Trophoblast cell (in vitro differentiated cells and primary cell): ENCODE results near the gene KCNMA1.

Experiments
- DNase-seq, 2 donors: peaks; one replicate each; pipeline ENCODE4 v3.0.0-alpha.2; 2016
- H2AFZ ChIP-seq: 2 replicates; pipeline ENCODE4 v1.6.1; 2013; ENCODE audit warnings: low read length, moderate library complexity, mild to moderate bottlenecking; ENCODE audit not compliant: insufficient read depth, poor library complexity
- H2AK5ac ChIP-seq: 2 replicates; pipeline ENCODE4 v1.6.1; 2013; ENCODE audit warnings: mild to moderate bottlenecking, low read length
- H2BK120ac ChIP-seq: 2 replicates; pipeline ENCODE4 v1.6.1; 2013; ENCODE audit warnings: low read length, mild to moderate bottlenecking, moderate library complexity; ENCODE audit not compliant: insufficient read depth, poor library complexity
- H2BK12ac ChIP-seq: 2 replicates; pipeline ENCODE4 v1.6.1; 2013; ENCODE audit warnings: mild to moderate bottlenecking, low read length, moderate library complexity
- H2BK5ac ChIP-seq: 2 replicates; pipeline ENCODE4 v1.6.1; 2013; ENCODE audit warnings: low read length, low read depth, moderate library complexity, mild to moderate bottlenecking; ENCODE audit not compliant: poor library complexity
- H3K14ac ChIP-seq: 2 replicates; pipeline ENCODE4 v1.6.1; 2013; ENCODE audit warnings: mild to moderate bottlenecking, low read length
- H3K18ac ChIP-seq: 2 replicates; pipeline ENCODE4 v1.6.1; 2013; ENCODE audit warnings: mild to moderate bottlenecking, low read length
- H3K23ac ChIP-seq: 2 replicates; pipeline ENCODE4 v1.6.1; 2013; ENCODE audit warnings: low read length
- H3K27ac ChIP-seq: 2 replicates; pipeline ENCODE4 v1.5.1; 2013; ENCODE audit warnings: low read depth, mild to moderate bottlenecking, inconsistent platforms, low read length, moderate library complexity
- H3K27me3 ChIP-seq: 2 replicates; pipeline ENCODE4 v1.6.1; 2013; ENCODE audit warnings: inconsistent platforms, mild to moderate bottlenecking, low read length, moderate library complexity; ENCODE audit not compliant: insufficient read depth
- H3K36me3 ChIP-seq, 2 experiments: 1 replicate in 1 of 2; 2 replicates in 1 of 2; pipeline ENCODE4 v1.6.1; 2013; ENCODE audit warnings: low read length in 2 of 2, mild to moderate bottlenecking in 2 of 2, moderate library complexity in 1 of 2; ENCODE audit not compliant: insufficient read depth in 2 of 2, control insufficient read depth in 1 of 2
- H3K4ac ChIP-seq: 2 replicates; pipeline ENCODE4 v1.6.1; 2013; ENCODE audit warnings: low read depth, mild to moderate bottlenecking, low read length, moderate library complexity
- H3K4me1 ChIP-seq, 2 experiments: 1 replicate in 1 of 2; 2 replicates in 1 of 2; pipeline ENCODE4 v1.6.1; 2013; ENCODE audit warnings: low read length in 2 of 2, mild to moderate bottlenecking in 2 of 2, moderate library complexity in 1 of 2; ENCODE audit not compliant: insufficient read depth in 2 of 2, control insufficient read depth in 1 of 2
- H3K4me2 ChIP-seq: 2 replicates; pipeline ENCODE4 v1.6.1; 2013; ENCODE audit warnings: inconsistent platforms, mild to moderate bottlenecking, low read length, moderate library complexity
- H3K4me3 ChIP-seq: 2 replicates; pipeline ENCODE4 v1.5.1; 2013; ENCODE audit warnings: mild to moderate bottlenecking, low read depth, low read length, inconsistent platforms
- H3K79me1 ChIP-seq: one replicate; pipeline ENCODE4 v1.6.1; 2013; ENCODE audit warnings: low read length
- H3K79me2 ChIP-seq: 2 replicates; pipeline ENCODE4 v1.6.1; 2013; ENCODE audit warnings: low read length, mild to moderate bottlenecking; ENCODE audit not compliant: control insufficient read depth, insufficient read depth, poor library complexity
- H3K9ac ChIP-seq: 2 replicates; pipeline ENCODE4 v1.6.1; 2013; ENCODE audit warnings: mild to moderate bottlenecking, low read length
- H3K9me3 ChIP-seq: 2 replicates; pipeline ENCODE4 v1.6.1; 2013; ENCODE audit warnings: low read depth, mild to moderate bottlenecking, control low read depth, inconsistent platforms, low read length; ENCODE audit not compliant: insufficient read depth
- H4K12ac ChIP-seq: 2 replicates; pipeline ENCODE4 v1.6.1; 2013; ENCODE audit warnings: low read depth, mild to moderate bottlenecking, low read length, moderate library complexity
- H4K8ac ChIP-seq: 2 replicates; pipeline ENCODE4 v1.6.1; 2013; ENCODE audit warnings: low read depth, mild to moderate bottlenecking, low read length, moderate library complexity
- H4K91ac ChIP-seq: one replicate; pipeline ENCODE4 v1.6.1; 2013; ENCODE audit warnings: low read depth, mild to moderate bottlenecking, low read length, moderate library complexity
- WGBS: extraction: QIAGEN DNeasy Blood & Tissue Kit; methylation state at CpG from one replicate; pipeline ENCODE4 v1.1.7; 2013; ENCODE audit warnings: missing lambda C conversion rate; ENCODE audit not compliant: insufficient read length, insufficient coverage; ENCODE audit errors: extremely low coverage; 5-methylcytosine and 5-hydroxymethylcytosine counted together

KCNMA1 gene

DNA sequence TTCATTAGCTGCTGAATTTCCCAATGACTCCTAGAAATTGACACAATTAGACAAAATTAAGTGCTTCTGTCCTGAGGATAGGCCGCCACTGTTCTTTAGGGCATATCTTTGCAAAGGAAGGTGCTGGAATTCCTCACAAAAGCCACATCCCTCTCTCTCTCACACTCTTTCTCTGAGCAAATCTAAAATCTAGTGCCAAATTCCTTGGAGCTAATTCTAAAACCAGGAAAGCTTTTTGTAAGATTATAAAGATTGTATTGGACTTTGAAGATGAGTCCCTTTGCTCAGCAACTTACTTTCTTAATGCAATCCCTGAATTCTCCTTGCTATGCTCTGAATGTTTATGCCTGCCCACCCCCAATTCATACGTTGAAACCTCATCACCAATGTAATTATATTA lies 288.9 kb downstream of the KCNMA1 start:
- no peak overlapping the region for H3K9ac ChIP-seq
- H3K4me3 ChIP-seq: no peak overlapping the region
- H3K27me3 ChIP-seq: no peaks in the 10 kb centered on the region
- no peaks in the 10 kb centered on the region for H3K9me3 ChIP-seq
- no peak overlapping the region for H3K4me2 ChIP-seq
- H3K79me1 ChIP-seq: no peaks in the 10 kb centered on the region
- no peak for DNase-seq
- no peak overlapping the region for H2BK5ac ChIP-seq
- no peaks in the 10 kb centered on the region for H3K79me2 ChIP-seq
- H3K27ac ChIP-seq: no peak overlapping the region
- H3K14ac ChIP-seq: no peak overlapping the region
- H4K12ac ChIP-seq: no peak overlapping the region
- H2BK12ac ChIP-seq: no peak overlapping the region
- no peak overlapping the region for H4K8ac ChIP-seq
- H2BK120ac ChIP-seq: no peak overlapping the region
- no CpG with 5 or more reads among the region's 2 CpGs for WGBS
- H4K91ac ChIP-seq: no peak overlapping the region
- peaks cover 3% of the 10 kb centered on the region in 2 experiments for H3K36me3 ChIP-seq
- H3K18ac ChIP-seq: no peak overlapping the region
- no peak overlapping the region for H3K4ac ChIP-seq
- H2AFZ ChIP-seq: no peak overlapping the region
- no peak overlapping the region for H2AK5ac ChIP-seq
- no peak overlapping the region for H3K23ac ChIP-seq
- H3K4me1 ChIP-seq: peaks cover 0 to 5% of the 10 kb centered on the region in 2 experiments

DNA sequence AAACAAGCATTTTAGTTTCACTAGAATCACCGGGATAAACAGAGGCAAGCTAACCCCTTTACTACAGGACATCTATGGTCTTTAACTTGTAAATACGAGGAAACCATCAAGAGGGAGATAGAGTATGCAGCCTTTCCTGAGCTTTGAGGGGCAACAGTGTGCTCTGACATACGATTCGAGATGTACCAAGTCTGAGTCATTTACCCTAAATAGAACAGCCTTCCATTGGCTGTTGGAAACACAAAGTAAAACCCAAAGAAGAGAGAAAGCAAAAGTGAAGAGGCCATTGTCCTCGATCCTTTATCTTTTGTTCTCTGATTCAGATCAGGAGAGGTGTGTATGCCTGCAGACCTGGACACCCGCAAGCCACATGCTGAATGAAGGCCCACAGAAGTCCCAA lies 289.5 kb downstream of the KCNMA1 start:
- Histone ChIP-seq H3K4me3 (no peak overlapping the region), H3K4me1 (peaks cover 0 to 5% of the 10 kb centered on the region in 2 experiments), H2BK120ac (no peak overlapping the region), H3K27ac (no peak overlapping the region), H3K36me3 (peaks cover 3% of the 10 kb centered on the region in 2 experiments), H2AK5ac (no peak overlapping the region), H3K23ac (no peak overlapping the region), H3K4me2 (no peak overlapping the region), H4K91ac (no peak overlapping the region), H2AFZ (no peak overlapping the region), H3K18ac (no peak overlapping the region), H3K4ac (no peak overlapping the region), H2BK5ac (no peak overlapping the region), H3K27me3 (no peaks in the 10 kb centered on the region), H3K9me3 (no peaks in the 10 kb centered on the region), H2BK12ac (no peak overlapping the region), H3K79me1 (no peaks in the 10 kb centered on the region), H3K14ac (no peak overlapping the region), H3K9ac (no peak overlapping the region), H4K12ac (no peak overlapping the region), H3K79me2 (no peaks in the 10 kb centered on the region), H4K8ac (no peak overlapping the region)
- DNase-seq: no peak
- WGBS: no CpG with 5 or more reads among the region's 6 CpGs

DNA sequence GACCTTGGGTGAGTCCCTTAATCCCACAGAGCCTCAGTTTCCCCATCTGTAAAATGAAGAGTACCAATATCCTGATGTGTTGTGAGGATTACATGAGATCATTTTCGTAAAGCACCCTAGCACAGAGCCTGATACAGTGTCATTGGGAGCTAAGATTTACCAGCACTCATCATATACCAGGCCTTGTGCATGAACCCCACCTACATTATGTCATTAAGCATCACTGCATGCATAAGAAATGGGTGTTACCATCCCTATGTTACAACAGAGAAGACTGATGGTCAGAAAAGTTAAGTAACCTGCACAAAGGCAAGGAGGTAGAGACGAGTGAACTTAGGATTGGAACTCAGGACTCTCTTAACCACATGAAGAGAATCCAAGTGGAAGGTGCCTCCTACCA lies 290.6 kb downstream of the KCNMA1 start:
- Histone ChIP-seq H3K4ac (no peak overlapping the region), H2BK5ac (no peak overlapping the region), H4K91ac (no peak overlapping the region), H3K27me3 (no peaks in the 10 kb centered on the region), H3K9me3 (no peaks in the 10 kb centered on the region), H3K79me1 (no peaks in the 10 kb centered on the region), H4K8ac (no peak overlapping the region), H2AFZ (no peak overlapping the region), H3K4me1 (peaks cover 0 to 5% of the 10 kb centered on the region in 2 experiments), H3K27ac (no peak overlapping the region), H2AK5ac (no peak overlapping the region), H2BK12ac (no peak overlapping the region), H3K18ac (no peak overlapping the region), H3K79me2 (no peaks in the 10 kb centered on the region), H3K36me3 (peaks cover 3% of the 10 kb centered on the region in 2 experiments), H2BK120ac (no peak overlapping the region), H3K9ac (no peak overlapping the region), H4K12ac (no peak overlapping the region), H3K4me2 (no peak overlapping the region), H3K4me3 (no peak overlapping the region), H3K14ac (no peak overlapping the region), H3K23ac (no peak overlapping the region)
- DNase-seq: no peak
- WGBS: no CpG with 5 or more reads among the region's 2 CpGs

DNA sequence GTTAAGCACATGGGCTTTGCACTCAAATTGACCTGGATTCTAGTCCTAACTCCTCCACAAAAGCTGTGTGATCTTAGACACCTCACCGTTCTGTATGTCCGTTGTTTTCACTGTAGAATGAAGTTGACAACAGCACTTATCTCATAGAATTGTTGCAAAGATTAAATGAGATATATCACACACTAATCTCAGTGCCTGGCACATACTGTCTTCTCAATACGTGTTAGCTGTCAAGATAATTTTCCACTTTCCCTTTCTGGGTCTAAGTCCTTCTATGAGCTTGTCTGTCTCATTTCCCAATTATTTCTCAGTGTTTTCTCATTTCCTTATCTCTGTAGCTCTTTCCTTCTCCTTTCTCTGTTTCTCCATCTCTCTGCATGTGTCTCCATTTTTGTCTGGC lies 296.6 kb downstream of the KCNMA1 start:
- Histone ChIP-seq H2AFZ (no peak overlapping the region), H2BK12ac (no peak overlapping the region), H3K27ac (no peak overlapping the region), H3K36me3 (peaks cover 0 to 3% of the 10 kb centered on the region in 2 experiments), H3K4ac (no peak overlapping the region), H3K9me3 (no peaks in the 10 kb centered on the region), H4K8ac (no peak overlapping the region), H3K14ac (no peak overlapping the region), H3K79me2 (no peaks in the 10 kb centered on the region), H2BK120ac (no peak overlapping the region), H3K4me2 (no peak overlapping the region), H3K9ac (no peak overlapping the region), H2AK5ac (no peak overlapping the region), H3K18ac (no peak overlapping the region), H3K4me1 (no peaks in the 10 kb centered on the region), H4K91ac (no peak overlapping the region), H3K27me3 (no peaks in the 10 kb centered on the region), H3K23ac (no peak overlapping the region), H3K79me1 (no peaks in the 10 kb centered on the region), H3K4me3 (no peak overlapping the region), H4K12ac (no peak overlapping the region), H2BK5ac (no peak overlapping the region)
- WGBS: no CpG with 5 or more reads among the region's 3 CpGs
- no peak for DNase-seq
